Measurements from ENCODE around the gene RHOC.

Gene RHOC

GRCh38 chr1:112701227-112702066 is 5.5 kb downstream of the RHOC start (continued):
- no peak for TF ChIP-seq ZNF175 (tag by site-specific recombination; IDR thresholded peaks at IDR 0.05)
- TF ChIP-seq ZNF148 (tag by site-specific recombination; IDR thresholded peaks at IDR 0.05; ENCODE audit: borderline replicate concordance), result no peak

- ChIA-PET POLR2A (interaction anchor here (0.9 to 9.8 kb wide), 4 partner anchors 14 to 305 kb away, joined by 3 to 91 read pairs (median 7); partner anchors contain the start of genes CAPZA1, CTTNBP2NL, MOV10 and PPM1J), CTCF (interaction anchor here (1.0 to 2.0 kb wide), 3 partner anchors 11 to 38 kb away, joined by 3 to 5 read pairs (median 3); no protein-coding TSS in a partner anchor)
- Histone ChIP-seq H3K4me3 (ENCODE audit: low read depth, low read length) (no peak overlapping the region), H3K36me3 (ENCODE audit: control insufficient read depth in 2 of 2, insufficient read depth in 1 of 2, low read length in 2 of 2) (peaks cover 2 to 81% of the 10 kb centered on the region in 2 experiments; a peak in 2 of 3 replicates), H3K4me1 (ENCODE audit: control insufficient read depth, insufficient read depth, low read length) (peaks cover 19% of the 10 kb centered on the region), H3K27ac (ENCODE audit: extremely low read depth, low read depth, low read length) (peak overlapping the region; percentile 53), H3K9me3 (ENCODE audit: control insufficient read depth, insufficient read depth, low read depth, low read length) (no peaks in the 10 kb centered on the region)
- peak; percentile 85; the same call in 1 of the 2 replicates for TF ChIP-seq ZNF501 (tag by site-specific recombination; IDR thresholded peaks at IDR 0.05)
- no peak for TF ChIP-seq ZNF548 (tag by site-specific recombination; IDR thresholded peaks at IDR 0.05)
- TF ChIP-seq SP2 (tag by site-specific recombination; IDR thresholded peaks at IDR 0.05), result peak; percentile 86
- TF ChIP-seq, protein P1, sequence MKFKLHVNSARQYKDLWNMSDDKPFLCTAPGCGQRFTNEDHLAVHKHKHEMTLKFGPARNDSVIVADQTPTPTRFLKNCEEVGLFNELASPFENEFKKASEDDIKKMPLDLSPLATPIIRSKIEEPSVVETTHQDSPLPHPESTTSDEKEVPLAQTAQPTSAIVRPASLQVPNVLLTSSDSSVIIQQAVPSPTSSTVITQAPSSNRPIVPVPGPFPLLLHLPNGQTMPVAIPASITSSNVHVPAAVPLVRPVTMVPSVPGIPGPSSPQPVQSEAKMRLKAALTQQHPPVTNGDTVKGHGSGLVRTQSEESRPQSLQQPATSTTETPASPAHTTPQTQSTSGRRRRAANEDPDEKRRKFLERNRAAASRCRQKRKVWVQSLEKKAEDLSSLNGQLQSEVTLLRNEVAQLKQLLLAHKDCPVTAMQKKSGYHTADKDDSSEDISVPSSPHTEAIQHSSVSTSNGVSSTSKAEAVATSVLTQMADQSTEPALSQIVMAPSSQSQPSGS (tag by site-specific recombination; IDR thresholded peaks at IDR 0.05; ENCODE audit: low read depth), result peak; percentile 97
- TF ChIP-seq ZIC2 (tag by site-specific recombination; IDR thresholded peaks at IDR 0.05), result peak; percentile 99
- no peak for TF ChIP-seq ZNF48 (tag by site-specific recombination; IDR thresholded peaks at IDR 0.05)
- TF ChIP-seq ZNF16 (tag by site-specific recombination; IDR thresholded peaks at IDR 0.05; ENCODE audit: low read depth), result no peak
- TF ChIP-seq ZNF175 (tag by site-specific recombination; IDR thresholded peaks at IDR 0.05), result no peak
- peak; percentile 98 for TF ChIP-seq KLF10 (tag by site-specific recombination; IDR thresholded peaks at IDR 0.05)
- no peak for TF ChIP-seq ZNF529 (tag by site-specific recombination; IDR thresholded peaks at IDR 0.05; ENCODE audit: insufficient replicate concordance)
- TF ChIP-seq, protein P2, sequence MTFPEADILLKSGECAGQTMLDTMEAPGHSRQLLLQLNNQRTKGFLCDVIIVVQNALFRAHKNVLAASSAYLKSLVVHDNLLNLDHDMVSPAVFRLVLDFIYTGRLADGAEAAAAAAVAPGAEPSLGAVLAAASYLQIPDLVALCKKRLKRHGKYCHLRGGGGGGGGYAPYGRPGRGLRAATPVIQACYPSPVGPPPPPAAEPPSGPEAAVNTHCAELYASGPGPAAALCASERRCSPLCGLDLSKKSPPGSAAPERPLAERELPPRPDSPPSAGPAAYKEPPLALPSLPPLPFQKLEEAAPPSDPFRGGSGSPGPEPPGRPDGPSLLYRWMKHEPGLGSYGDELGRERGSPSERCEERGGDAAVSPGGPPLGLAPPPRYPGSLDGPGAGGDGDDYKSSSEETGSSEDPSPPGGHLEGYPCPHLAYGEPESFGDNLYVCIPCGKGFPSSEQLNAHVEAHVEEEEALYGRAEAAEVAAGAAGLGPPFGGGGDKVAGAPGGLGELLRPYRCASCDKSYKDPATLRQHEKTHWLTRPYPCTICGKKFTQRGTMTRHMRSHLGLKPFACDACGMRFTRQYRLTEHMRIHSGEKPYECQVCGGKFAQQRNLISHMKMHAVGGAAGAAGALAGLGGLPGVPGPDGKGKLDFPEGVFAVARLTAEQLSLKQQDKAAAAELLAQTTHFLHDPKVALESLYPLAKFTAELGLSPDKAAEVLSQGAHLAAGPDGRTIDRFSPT (tag by site-specific recombination; IDR thresholded peaks at IDR 0.05), result peak; percentile 99
- peak; percentile 79 for TF ChIP-seq ZNF394 (tag by site-specific recombination; IDR thresholded peaks at IDR 0.05; ENCODE audit: borderline replicate concordance)
- TF ChIP-seq SETDB1 (IDR thresholded peaks at IDR 0.05; ENCODE audit: insufficient read length, low read length), result no peak
- peak; percentile 94 for TF ChIP-seq WT1 (tag by site-specific recombination; IDR thresholded peaks at IDR 0.05)
- peak; percentile 90 for TF ChIP-seq ZNF629 (tag by site-specific recombination; IDR thresholded peaks at IDR 0.05)
- TF ChIP-seq ZNF600 (tag by site-specific recombination; IDR thresholded peaks at IDR 0.05), result peak; percentile 92
- peak; percentile 92 for TF ChIP-seq ZXDB (tag by site-specific recombination; IDR thresholded peaks at IDR 0.05)
- TF ChIP-seq, protein P3, sequence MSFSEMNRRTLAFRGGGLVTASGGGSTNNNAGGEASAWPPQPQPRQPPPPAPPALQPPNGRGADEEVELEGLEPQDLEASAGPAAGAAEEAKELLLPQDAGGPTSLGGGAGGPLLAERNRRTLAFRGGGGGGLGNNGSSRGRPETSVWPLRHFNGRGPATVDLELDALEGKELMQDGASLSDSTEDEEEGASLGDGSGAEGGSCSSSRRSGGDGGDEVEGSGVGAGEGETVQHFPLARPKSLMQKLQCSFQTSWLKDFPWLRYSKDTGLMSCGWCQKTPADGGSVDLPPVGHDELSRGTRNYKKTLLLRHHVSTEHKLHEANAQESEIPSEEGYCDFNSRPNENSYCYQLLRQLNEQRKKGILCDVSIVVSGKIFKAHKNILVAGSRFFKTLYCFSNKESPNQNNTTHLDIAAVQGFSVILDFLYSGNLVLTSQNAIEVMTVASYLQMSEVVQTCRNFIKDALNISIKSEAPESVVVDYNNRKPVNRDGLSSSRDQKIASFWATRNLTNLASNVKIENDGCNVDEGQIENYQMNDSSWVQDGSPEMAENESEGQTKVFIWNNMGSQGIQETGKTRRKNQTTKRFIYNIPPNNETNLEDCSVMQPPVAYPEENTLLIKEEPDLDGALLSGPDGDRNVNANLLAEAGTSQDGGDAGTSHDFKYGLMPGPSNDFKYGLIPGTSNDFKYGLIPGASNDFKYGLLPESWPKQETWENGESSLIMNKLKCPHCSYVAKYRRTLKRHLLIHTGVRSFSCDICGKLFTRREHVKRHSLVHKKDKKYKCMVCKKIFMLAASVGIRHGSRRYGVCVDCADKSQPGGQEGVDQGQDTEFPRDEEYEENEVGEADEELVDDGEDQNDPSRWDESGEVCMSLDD (tag by site-specific recombination; IDR thresholded peaks at IDR 0.05), result peak; percentile 53; the same call in 1 of the 2 replicates
- no peak for TF ChIP-seq ZNF146 (tag by site-specific recombination; IDR thresholded peaks at IDR 0.05)
- peak; percentile 94 for TF ChIP-seq SP3 (tag by site-specific recombination; IDR thresholded peaks at IDR 0.05)
- TF ChIP-seq EGR2 (tag by site-specific recombination; IDR thresholded peaks at IDR 0.05; ENCODE audit: low read depth), result peak; percentile 98
- no peak for TF ChIP-seq ZNF513 (tag by site-specific recombination; IDR thresholded peaks at IDR 0.05)
These were observed 6.4 kb downstream of the RHOC start for GRCh38 chr1:112700290-112701226.

Data from HEK293 (cell line).